ENCODE results near the gene GABBR1. TPM values are rescaled to one million over a fixed set of nuclear protein-coding genes. Genes with fewer than 3 reads are reported as not detected.

Gene GABBR1
- total RNA-seq, 6 experiments from 2014 or later, result 13.5 to 17.9 (median 17.4) TPM

DNA sequence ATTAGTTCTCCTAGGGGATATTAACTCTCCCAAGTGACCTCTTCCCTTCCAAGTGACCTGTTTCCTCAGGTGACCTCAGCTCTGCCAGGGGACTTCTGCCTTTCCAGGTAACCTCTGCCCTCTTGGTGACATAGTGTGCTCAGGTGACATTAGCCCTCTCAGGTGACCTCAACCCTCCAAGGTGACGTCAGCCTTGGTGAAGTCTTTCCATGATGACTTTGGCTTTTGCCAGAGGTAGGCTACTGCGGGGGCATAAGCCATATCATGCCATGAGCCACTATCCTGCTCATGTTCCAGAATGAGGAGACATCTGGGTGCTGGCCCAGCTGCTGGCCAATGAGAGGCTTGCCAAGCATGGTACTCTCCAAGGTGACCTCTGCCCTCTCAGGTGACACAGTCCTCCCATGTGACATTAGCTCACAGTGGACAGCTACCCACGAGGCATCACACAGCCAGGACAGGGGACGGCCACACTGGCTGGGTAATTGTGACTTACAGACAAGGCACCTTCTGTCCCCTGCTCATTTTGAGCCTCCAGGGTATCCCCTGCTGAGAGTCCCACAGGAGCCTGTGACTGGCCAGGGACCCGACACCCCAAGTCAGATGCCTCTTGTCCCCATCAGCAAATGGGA, 104.6 kb downstream of the GABBR1 start:
- no peak for DNase-seq
- H3K4me1 Mint-ChIP-seq (ENCODE audit: low read depth), result no peaks in the 10 kb centered on the region
- TF ChIP-seq, protein P1, sequence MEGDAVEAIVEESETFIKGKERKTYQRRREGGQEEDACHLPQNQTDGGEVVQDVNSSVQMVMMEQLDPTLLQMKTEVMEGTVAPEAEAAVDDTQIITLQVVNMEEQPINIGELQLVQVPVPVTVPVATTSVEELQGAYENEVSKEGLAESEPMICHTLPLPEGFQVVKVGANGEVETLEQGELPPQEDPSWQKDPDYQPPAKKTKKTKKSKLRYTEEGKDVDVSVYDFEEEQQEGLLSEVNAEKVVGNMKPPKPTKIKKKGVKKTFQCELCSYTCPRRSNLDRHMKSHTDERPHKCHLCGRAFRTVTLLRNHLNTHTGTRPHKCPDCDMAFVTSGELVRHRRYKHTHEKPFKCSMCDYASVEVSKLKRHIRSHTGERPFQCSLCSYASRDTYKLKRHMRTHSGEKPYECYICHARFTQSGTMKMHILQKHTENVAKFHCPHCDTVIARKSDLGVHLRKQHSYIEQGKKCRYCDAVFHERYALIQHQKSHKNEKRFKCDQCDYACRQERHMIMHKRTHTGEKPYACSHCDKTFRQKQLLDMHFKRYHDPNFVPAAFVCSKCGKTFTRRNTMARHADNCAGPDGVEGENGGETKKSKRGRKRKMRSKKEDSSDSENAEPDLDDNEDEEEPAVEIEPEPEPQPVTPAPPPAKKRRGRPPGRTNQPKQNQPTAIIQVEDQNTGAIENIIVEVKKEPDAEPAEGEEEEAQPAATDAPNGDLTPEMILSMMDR (IDR thresholded peaks at IDR 0.05), result no peak
- peaks cover 21% of the 10 kb centered on the region for H3K9me3 Mint-ChIP-seq
- H3K4me3 Mint-ChIP-seq, result no peak overlapping the region
- no peak overlapping the region for H3K27ac Mint-ChIP-seq
- H3K27me3 Mint-ChIP-seq (ENCODE audit: insufficient read depth), result no peaks in the 10 kb centered on the region
- H3K36me3 Mint-ChIP-seq (ENCODE audit: low read depth), result 0 out of 2 replicates have a peak, but pooled peaks cover 3% of the 10 kb centered on the region

DNA sequence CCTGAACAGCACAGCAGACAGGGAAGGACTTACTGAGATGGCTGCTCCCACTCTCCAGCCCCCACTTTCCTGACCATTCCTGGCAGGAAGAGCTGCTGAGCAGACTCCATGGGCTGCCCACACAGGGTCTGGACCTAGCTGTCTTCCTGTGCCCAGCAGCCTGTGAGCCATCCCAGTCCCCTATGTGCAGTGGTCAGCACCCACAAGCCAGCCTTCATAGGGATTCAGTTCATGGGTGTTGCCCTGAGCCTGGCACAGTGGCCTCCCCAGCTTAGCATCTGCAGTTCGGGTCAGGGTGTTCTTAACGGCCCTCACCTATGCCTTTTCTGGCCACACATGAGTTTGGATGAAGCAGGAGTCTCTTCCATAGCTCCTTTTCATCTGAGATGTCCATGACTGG, 105.4 kb downstream of the GABBR1 start:
- Mint-ChIP-seq H3K27me3 (ENCODE audit: insufficient read depth) (no peaks in the 10 kb centered on the region), H3K27ac (no peak overlapping the region), H3K36me3 (ENCODE audit: low read depth) (0 out of 2 replicates have a peak, but pooled peaks cover 3% of the 10 kb centered on the region), H3K4me3 (no peak overlapping the region), H3K4me1 (ENCODE audit: low read depth) (no peaks in the 10 kb centered on the region), H3K9me3 (peaks cover 22% of the 10 kb centered on the region)
- no peak for DNase-seq
- TF ChIP-seq, protein P1 (IDR thresholded peaks at IDR 0.05), result no peak

DNA sequence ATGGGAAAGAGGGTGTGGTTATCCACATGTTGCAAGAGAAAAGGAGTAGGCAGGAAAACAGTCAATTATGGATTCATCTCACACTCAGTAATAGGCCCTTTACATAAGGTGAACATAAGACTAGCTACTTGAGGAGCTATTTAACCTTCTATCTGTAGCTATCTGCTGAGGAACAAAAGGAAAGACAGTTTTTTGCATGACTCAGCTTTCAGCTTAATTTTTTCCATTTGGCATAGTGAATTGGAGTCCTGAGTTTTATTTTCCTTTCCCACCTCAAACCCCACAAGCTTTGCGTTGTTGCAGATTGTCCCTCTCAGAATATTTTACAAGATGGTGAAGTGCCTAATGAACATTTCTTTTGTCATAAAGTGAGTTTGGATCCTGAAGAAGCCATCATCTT, 105.9 kb downstream of the GABBR1 start:
- H3K4me3 Mint-ChIP-seq, result no peak overlapping the region
- no peaks in the 10 kb centered on the region for H3K27me3 Mint-ChIP-seq (ENCODE audit: insufficient read depth)
- no peak for DNase-seq
- H3K9me3 Mint-ChIP-seq, result peaks cover 22% of the 10 kb centered on the region
- 0 out of 2 replicates have a peak, but pooled peaks cover 3% of the 10 kb centered on the region for H3K36me3 Mint-ChIP-seq (ENCODE audit: low read depth)
- H3K4me1 Mint-ChIP-seq (ENCODE audit: low read depth), result no peaks in the 10 kb centered on the region
- TF ChIP-seq, protein P1 (IDR thresholded peaks at IDR 0.05), result no peak
- H3K27ac Mint-ChIP-seq, result no peak overlapping the region

DNA sequence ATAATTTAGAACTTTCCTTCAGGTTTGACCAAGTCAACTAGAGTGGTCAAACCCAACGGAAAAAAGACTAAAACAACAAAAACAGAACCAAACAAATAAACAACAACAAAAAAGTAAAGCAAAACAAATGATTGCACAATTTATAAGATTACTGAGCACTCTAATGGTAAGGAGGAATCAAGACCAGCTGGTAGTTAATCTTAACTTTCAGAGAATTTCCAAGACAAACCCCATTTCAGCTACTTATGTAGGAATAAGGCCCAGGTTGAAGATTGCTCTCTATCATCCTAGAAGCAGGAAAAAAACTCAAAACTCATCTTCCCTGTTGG, 107.7 kb downstream of the GABBR1 start:
- no peak overlapping the region for H3K4me3 Mint-ChIP-seq
- TF ChIP-seq, protein P1 (IDR thresholded peaks at IDR 0.05), result no peak
- H3K4me1 Mint-ChIP-seq (ENCODE audit: low read depth), result no peaks in the 10 kb centered on the region
- peaks cover 16% of the 10 kb centered on the region for H3K9me3 Mint-ChIP-seq
- no peak for DNase-seq
- H3K27me3 Mint-ChIP-seq (ENCODE audit: insufficient read depth), result no peaks in the 10 kb centered on the region
- H3K36me3 Mint-ChIP-seq (ENCODE audit: low read depth), result no peaks in the 10 kb centered on the region
- no peak overlapping the region for H3K27ac Mint-ChIP-seq

DNA sequence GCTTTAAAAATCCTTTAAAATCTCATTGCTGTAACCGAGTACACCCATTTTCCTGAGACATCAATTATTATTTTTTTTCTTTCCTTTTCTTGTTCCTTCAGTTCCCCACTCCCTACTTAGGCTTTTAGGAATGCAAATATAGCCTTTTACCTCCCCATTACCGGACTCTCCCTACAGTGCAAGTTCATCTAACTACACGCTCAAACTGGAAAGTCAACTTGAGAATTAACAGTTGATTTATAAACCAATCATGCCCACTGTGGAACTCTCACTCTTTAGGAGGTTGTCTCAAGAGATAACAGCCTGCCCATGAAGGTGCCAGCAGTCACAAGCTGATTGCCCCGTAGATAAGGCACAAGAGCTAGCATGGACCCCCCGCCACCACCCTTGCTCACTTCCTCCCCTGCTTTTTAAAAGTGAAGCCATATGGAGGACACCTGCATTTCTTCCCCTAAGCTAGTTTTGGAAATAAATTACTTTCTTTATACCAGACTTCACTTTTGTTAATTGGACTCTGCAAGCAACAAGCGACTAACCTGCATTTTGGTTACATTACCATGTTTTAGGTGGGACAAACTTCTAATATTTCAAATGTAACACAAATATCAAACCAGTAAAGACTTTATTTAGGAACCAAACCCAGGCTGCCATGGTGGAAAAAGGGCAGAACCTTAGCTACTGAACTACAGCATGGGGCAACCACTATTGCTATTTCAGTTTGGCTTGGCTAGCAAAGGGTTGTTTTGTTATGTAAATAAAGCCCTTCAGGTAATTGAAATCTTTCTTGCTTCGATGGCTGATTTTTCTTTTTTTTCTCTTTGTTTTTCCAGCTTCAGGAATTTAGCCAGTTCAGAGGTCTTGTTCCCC, 108.3 kb downstream of the GABBR1 start:
- Mint-ChIP-seq H3K27ac (no peak overlapping the region), H3K4me3 (no peak overlapping the region), H3K27me3 (ENCODE audit: insufficient read depth) (no peaks in the 10 kb centered on the region), H3K9me3 (peaks cover 19% of the 10 kb centered on the region), H3K36me3 (ENCODE audit: low read depth) (no peaks in the 10 kb centered on the region), H3K4me1 (ENCODE audit: low read depth) (no peaks in the 10 kb centered on the region)
- TF ChIP-seq, protein P1 (IDR thresholded peaks at IDR 0.05), result no peak
- no peak for DNase-seq

All from HFFc6 (cell line).